WTC11 (cell line): ENCODE results near the gene MCTS1. TPM values are rescaled to one million over a fixed set of nuclear protein-coding genes. Genes with fewer than 3 reads are reported as not detected.
A peak's percentile ranks its signal among the peaks of the same experiment; 100 is the strongest.

Experiments used
- ATAC-seq: fragments of 200-7000 bp; cut with Tn5 transposase; 2 replicates; pipeline ENCODE4 v1.10.0; 2021; ENCODE audit warnings: mild to moderate bottlenecking, moderate library complexity
- Bru-seq: library from RNA; stranded (reverse); fragments of 400-500 nt; gene quantifications from one replicate; lab custom pipeline; 2021; lab: Mats Ljungman, UMichigan
- CTCF ChIA-PET: fragments of 300-600 bp; sonication (Branson Sonifier 250); formaldehyde crosslinking; loops from one replicate; lab custom pipeline; 2021; ENCODE audit warnings: antibody characterized with exemption; lab: Charles Lee
- POLR2A ChIA-PET: fragments of 350-600 bp; sonication (Branson Sonifier 250); formaldehyde crosslinking; loops from one replicate; lab custom pipeline; 2021; ENCODE audit warnings: antibody characterized with exemption; lab: Charles Lee
- DNase-seq: peaks from one replicate; pipeline ENCODE4 v3.0.0; 2021; ENCODE audit warnings: low spot score
- H3K27ac Mint-ChIP-seq: 2 replicates; pipeline ENCODE4 v1.8.0; 2021; ENCODE audit warnings: mixed read lengths
- H3K27me3 Mint-ChIP-seq: 2 replicates; pipeline ENCODE4 v1.8.0; 2021; ENCODE audit warnings: low read depth, mild to moderate bottlenecking, moderate library complexity, mixed read lengths
- H3K36me3 Mint-ChIP-seq: 2 replicates; pipeline ENCODE4 v1.8.0; 2021; ENCODE audit warnings: mixed read lengths
- H3K4me1 Mint-ChIP-seq: 2 replicates; pipeline ENCODE4 v1.8.0; 2022; ENCODE audit warnings: mixed read lengths
- H3K4me3 Mint-ChIP-seq: 2 replicates; pipeline ENCODE4 v1.8.0; 2021; ENCODE audit warnings: mild to moderate bottlenecking, moderate library complexity, mixed read lengths
- H3K9me3 Mint-ChIP-seq: 2 replicates; pipeline ENCODE4 v1.8.0; 2021; ENCODE audit warnings: mixed read lengths
- E2F5 ChIP-seq: sonication (generic); formaldehyde crosslinking; IDR thresholded peaks from 2 replicates; pipeline ENCODE4 v1.8.1; 2022; ENCODE audit warnings: mild to moderate bottlenecking, moderate library complexity, missing genetic modification reagents
- GABPB1 ChIP-seq: sonication (generic); formaldehyde crosslinking; IDR thresholded peaks from 2 replicates; pipeline ENCODE4 v1.8.1; 2023; ENCODE audit warnings: mild to moderate bottlenecking, missing genetic modification reagents
- JAZF1 ChIP-seq: fragments of 250-450 bp; sonication (Bioruptor Pico); IDR thresholded peaks from 2 replicates; pipeline ENCODE4 v1.9.0; 2021; ENCODE audit warnings: moderate library complexity, mild to moderate bottlenecking, inconsistent platforms
- RELA ChIP-seq: sonication (generic); formaldehyde crosslinking; IDR thresholded peaks from 2 replicates; pipeline ENCODE4 v1.8.1; 2022; ENCODE audit warnings: missing genetic modification reagents, mild to moderate bottlenecking, borderline replicate concordance
- SOX15 ChIP-seq: fragments of 250-450 bp; sonication (Bioruptor Pico); IDR thresholded peaks from 2 replicates; pipeline ENCODE4 v1.9.0; 2021; ENCODE audit warnings: mild to moderate bottlenecking
- TEAD1 ChIP-seq: sonication (generic); formaldehyde crosslinking; IDR thresholded peaks from 2 replicates; pipeline ENCODE4 v1.8.0; 2022; ENCODE audit warnings: mild to moderate bottlenecking, missing genetic modification reagents
- USF1 ChIP-seq: sonication (generic); formaldehyde crosslinking; IDR thresholded peaks from 2 replicates; pipeline ENCODE4 v1.8.0; 2022; ENCODE audit warnings: mild to moderate bottlenecking, missing genetic modification reagents
- ZNF121 ChIP-seq: sonication (generic); formaldehyde crosslinking; IDR thresholded peaks from 2 replicates; pipeline ENCODE4 v1.8.0; 2023; ENCODE audit warnings: missing genetic modification reagents
- ZNF232 ChIP-seq: sonication (generic); formaldehyde crosslinking; IDR thresholded peaks from 2 replicates; pipeline ENCODE4 v1.8.0; 2022; ENCODE audit warnings: mild to moderate bottlenecking, missing genetic modification reagents
- ZNF263 ChIP-seq: sonication (generic); formaldehyde crosslinking; IDR thresholded peaks from 2 replicates; pipeline ENCODE4 v1.8.1; 2022; ENCODE audit warnings: low read depth, mild to moderate bottlenecking, moderate library complexity, missing genetic modification reagents
- long read RNA-seq, 3 experiments: library from RNA in 1 of 3; library from capped mRNA in 1 of 3; library from polyadenylated mRNA in 1 of 3; unstranded in 2 of 3; stranded (forward) in 1 of 3; transcript quantifications; one replicate each; pipeline ENCODE4 v2.0.0, GENCODE V29; 2021
- total RNA-seq: library from RNA; stranded (reverse); gene quantifications from 3 replicates; pipeline ENCODE4 v1.2.3, GENCODE V29; 2021
- TF ChIP-seq, protein P1 (sequence below): sonication (generic); formaldehyde crosslinking; conservative IDR thresholded peaks from 2 replicates; pipeline ENCODE4 v1.8.1; 2023; ENCODE audit warnings: mild to moderate bottlenecking, low read depth, missing genetic modification reagents, moderate library complexity
- TF ChIP-seq, protein P2 (sequence below): sonication (generic); formaldehyde crosslinking; IDR thresholded peaks from 2 replicates; pipeline ENCODE4 v1.8.0; 2023; ENCODE audit warnings: mild to moderate bottlenecking, missing genetic modification reagents
- TF ChIP-seq, protein P3 (sequence below): sonication (generic); formaldehyde crosslinking; IDR thresholded peaks from 2 replicates; pipeline ENCODE4 v1.8.1; 2022; ENCODE audit warnings: low read depth, missing genetic modification reagents, borderline replicate concordance
- TF ChIP-seq, protein P4 (sequence below): sonication (generic); formaldehyde crosslinking; IDR thresholded peaks from 2 replicates; pipeline ENCODE4 v1.8.1; 2023; ENCODE audit warnings: mild to moderate bottlenecking, missing genetic modification reagents, moderate library complexity

Gene MCTS1
- total RNA-seq = 22.8 to 30.4 TPM (median 28.2 TPM) in 3 replicates
- percentile 79 among the genes with signal in this experiment for Bru-seq, nascent RNA
- long read RNA-seq, experiment 1, transcript MCTS1-202 (6 exons, 1,018 nt) = major isoform, 34 of 35 reads
- long read RNA-seq, experiment 1, partial matches to known transcripts = 0 of 35 reads
- long read RNA-seq, experiment 1, other reads (novel, unspliced or antisense) = 1 of 35 reads
- long read RNA-seq, experiment 2, transcript MCTS1-202 (6 exons, 1,018 nt) = major isoform, 45 of 60 reads
- long read RNA-seq, experiment 2, partial matches to known transcripts = 9 of 60 reads
- long read RNA-seq, experiment 2, other reads (novel, unspliced or antisense) = 6 of 60 reads
- long read RNA-seq, experiment 3, transcript MCTS1-202 (6 exons, 1,018 nt) = major isoform, 104 of 105 reads
- long read RNA-seq, experiment 3, partial matches to known transcripts = 0 of 105 reads
- long read RNA-seq, experiment 3, other reads (novel, unspliced or antisense) = 1 of 105 reads

DNA sequence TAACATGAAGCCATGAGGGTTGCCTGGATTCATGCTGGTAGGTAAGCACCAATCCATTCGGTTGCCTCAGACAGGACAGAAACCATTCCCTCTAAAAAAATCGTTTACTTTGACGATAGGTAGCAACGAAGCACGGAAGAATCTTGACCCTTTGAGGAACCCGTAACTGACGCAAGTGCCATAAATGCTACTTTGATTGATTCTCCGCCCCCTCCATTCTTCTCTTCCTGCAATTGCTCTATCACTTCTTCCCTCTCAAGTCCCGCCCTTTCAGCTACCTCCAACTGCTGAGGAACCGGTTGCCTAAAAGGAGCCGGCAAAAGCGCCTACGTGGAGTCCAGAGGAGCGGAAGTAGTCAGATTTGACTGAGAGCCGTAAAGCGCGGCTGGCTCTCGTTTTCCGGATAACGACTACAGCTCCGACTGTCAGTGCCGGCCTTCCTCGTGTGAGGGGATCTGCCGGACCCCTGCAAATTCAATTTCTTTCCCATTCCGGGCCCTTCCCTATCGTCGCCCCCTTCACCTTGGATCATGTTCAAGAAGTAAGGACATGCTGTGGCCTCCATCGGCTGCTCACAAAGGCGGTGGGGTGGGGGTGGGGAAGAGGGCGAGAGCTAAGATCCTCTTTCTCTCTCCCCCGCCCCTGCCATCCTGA lies at the start of gene MCTS1:
TSS of gene MCTS1 (plus strand) at position 395 of the 654 bp plus-strand sequence. CDS start at position 531, 136 bp downstream.
- POLR2A ChIA-PET = interaction anchor here (0.9 to 2.7 kb wide), 2 partner anchors 26 to 43 kb away, joined by 6 to 21 read pairs; partner anchors contain the start of genes C1GALT1C1 and CUL4B
- peaks cover 7% of the 10 kb centered on the region for H3K27me3 Mint-ChIP-seq
- H3K36me3 Mint-ChIP-seq = peaks cover 3% of the 10 kb centered on the region; the same call in 1 of the 2 replicates
- TF ChIP-seq GABPB1 (peak; percentile 57), RELA (CRISPR knock-in tag) (no peak), E2F5 (CRISPR knock-in tag) (no peak)
- TF ChIP-seq, protein P1, sequence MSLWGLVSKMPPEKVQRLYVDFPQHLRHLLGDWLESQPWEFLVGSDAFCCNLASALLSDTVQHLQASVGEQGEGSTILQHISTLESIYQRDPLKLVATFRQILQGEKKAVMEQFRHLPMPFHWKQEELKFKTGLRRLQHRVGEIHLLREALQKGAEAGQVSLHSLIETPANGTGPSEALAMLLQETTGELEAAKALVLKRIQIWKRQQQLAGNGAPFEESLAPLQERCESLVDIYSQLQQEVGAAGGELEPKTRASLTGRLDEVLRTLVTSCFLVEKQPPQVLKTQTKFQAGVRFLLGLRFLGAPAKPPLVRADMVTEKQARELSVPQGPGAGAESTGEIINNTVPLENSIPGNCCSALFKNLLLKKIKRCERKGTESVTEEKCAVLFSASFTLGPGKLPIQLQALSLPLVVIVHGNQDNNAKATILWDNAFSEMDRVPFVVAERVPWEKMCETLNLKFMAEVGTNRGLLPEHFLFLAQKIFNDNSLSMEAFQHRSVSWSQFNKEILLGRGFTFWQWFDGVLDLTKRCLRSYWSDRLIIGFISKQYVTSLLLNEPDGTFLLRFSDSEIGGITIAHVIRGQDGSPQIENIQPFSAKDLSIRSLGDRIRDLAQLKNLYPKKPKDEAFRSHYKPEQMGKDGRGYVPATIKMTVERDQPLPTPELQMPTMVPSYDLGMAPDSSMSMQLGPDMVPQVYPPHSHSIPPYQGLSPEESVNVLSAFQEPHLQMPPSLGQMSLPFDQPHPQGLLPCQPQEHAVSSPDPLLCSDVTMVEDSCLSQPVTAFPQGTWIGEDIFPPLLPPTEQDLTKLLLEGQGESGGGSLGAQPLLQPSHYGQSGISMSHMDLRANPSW (CRISPR knock-in tag) = no peak
- TF ChIP-seq, all 79 proteins: peak for 1
- Mint-ChIP-seq H3K4me1 (peaks cover 5% of the 10 kb centered on the region), H3K27ac (peak within 1 kb of the TSS; percentile 97), H3K9me3 (no peaks in the 10 kb centered on the region), H3K4me3 (peak within 1 kb of the TSS; percentile 94)
- peak; percentile 98 for ATAC-seq
- DNase-seq = peak; percentile 70
- CTCF ChIA-PET = interaction anchor here (1.0 to 1.3 kb wide), 2 partner anchors 43 to 118 kb away, joined by 3 to 4 read pairs; partner anchors contain the start of gene CUL4B

DNA sequence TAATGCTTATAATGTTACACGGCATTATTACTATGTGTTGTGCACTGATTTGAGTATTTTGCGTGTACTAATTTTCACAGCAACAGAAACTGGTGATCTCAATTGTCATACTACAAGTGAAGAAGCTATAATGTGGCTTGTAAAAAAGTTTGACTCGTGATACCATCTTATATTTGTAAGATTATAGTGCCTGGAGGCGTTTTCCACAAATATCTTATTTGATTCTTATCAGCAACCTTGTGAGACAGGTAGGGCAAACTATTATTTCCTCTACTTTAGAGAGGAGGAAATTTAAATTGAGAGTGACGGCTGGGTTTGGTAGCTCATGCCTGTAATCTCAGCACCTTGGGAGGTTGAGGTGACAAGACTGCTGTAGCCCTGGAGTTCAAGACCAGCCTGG lies 47.6 kb upstream of the MCTS1 start:
- ChIA-PET CTCF (no interaction called here), POLR2A (no interaction called here)
- Mint-ChIP-seq H3K36me3 (peaks cover 12% of the 10 kb centered on the region), H3K4me3 (no peak overlapping the region), H3K27ac (no peak overlapping the region), H3K9me3 (no peaks in the 10 kb centered on the region), H3K4me1 (0 out of 2 replicates have a peak, but pooled peaks cover 5% of the 10 kb centered on the region), H3K27me3 (no peaks in the 10 kb centered on the region)
- ATAC-seq (no peak), DNase-seq (no peak)
- TF ChIP-seq JAZF1 (CRISPR knock-in tag) (no peak), TEAD1 (CRISPR knock-in tag) (no peak), ZNF232 (CRISPR knock-in tag) (no peak), SOX15 (CRISPR knock-in tag) (no peak), ZNF121 (CRISPR knock-in tag) (no peak)
- TF ChIP-seq, protein P2, sequence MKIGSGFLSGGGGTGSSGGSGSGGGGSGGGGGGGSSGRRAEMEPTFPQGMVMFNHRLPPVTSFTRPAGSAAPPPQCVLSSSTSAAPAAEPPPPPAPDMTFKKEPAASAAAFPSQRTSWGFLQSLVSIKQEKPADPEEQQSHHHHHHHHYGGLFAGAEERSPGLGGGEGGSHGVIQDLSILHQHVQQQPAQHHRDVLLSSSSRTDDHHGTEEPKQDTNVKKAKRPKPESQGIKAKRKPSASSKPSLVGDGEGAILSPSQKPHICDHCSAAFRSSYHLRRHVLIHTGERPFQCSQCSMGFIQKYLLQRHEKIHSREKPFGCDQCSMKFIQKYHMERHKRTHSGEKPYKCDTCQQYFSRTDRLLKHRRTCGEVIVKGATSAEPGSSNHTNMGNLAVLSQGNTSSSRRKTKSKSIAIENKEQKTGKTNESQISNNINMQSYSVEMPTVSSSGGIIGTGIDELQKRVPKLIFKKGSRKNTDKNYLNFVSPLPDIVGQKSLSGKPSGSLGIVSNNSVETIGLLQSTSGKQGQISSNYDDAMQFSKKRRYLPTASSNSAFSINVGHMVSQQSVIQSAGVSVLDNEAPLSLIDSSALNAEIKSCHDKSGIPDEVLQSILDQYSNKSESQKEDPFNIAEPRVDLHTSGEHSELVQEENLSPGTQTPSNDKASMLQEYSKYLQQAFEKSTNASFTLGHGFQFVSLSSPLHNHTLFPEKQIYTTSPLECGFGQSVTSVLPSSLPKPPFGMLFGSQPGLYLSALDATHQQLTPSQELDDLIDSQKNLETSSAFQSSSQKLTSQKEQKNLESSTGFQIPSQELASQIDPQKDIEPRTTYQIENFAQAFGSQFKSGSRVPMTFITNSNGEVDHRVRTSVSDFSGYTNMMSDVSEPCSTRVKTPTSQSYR (CRISPR knock-in tag) = no peak

- ChIA-PET POLR2A (no interaction called here), CTCF (no interaction called here)
- Mint-ChIP-seq H3K4me1 (peaks cover 14% of the 10 kb centered on the region), H3K9me3 (no peaks in the 10 kb centered on the region), H3K27ac (peak overlapping the region; percentile 98; the same call in 1 of the 2 replicates), H3K36me3 (peaks cover 10% of the 10 kb centered on the region), H3K27me3 (no peaks in the 10 kb centered on the region), H3K4me3 (peak overlapping the region; percentile 93)
- DNase-seq (no peak), ATAC-seq (no peak)
- peak; percentile 60; the same call in 1 of the 2 replicates for TF ChIP-seq USF1 (CRISPR knock-in tag)
- no peak for TF ChIP-seq ZNF263
- TF ChIP-seq, protein P3, sequence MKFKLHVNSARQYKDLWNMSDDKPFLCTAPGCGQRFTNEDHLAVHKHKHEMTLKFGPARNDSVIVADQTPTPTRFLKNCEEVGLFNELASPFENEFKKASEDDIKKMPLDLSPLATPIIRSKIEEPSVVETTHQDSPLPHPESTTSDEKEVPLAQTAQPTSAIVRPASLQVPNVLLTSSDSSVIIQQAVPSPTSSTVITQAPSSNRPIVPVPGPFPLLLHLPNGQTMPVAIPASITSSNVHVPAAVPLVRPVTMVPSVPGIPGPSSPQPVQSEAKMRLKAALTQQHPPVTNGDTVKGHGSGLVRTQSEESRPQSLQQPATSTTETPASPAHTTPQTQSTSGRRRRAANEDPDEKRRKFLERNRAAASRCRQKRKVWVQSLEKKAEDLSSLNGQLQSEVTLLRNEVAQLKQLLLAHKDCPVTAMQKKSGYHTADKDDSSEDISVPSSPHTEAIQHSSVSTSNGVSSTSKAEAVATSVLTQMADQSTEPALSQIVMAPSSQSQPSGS (CRISPR knock-in tag) = no peak
- TF ChIP-seq, protein P4, sequence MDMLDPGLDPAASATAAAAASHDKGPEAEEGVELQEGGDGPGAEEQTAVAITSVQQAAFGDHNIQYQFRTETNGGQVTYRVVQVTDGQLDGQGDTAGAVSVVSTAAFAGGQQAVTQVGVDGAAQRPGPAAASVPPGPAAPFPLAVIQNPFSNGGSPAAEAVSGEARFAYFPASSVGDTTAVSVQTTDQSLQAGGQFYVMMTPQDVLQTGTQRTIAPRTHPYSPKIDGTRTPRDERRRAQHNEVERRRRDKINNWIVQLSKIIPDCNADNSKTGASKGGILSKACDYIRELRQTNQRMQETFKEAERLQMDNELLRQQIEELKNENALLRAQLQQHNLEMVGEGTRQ = peak; percentile 75
Measured at GRCh38 chrX:120559804-120560203, 44.1 kb upstream of the MCTS1 start.
